ENCODE measurements around the gene LMO7.

Gene LMO7

DNA sequence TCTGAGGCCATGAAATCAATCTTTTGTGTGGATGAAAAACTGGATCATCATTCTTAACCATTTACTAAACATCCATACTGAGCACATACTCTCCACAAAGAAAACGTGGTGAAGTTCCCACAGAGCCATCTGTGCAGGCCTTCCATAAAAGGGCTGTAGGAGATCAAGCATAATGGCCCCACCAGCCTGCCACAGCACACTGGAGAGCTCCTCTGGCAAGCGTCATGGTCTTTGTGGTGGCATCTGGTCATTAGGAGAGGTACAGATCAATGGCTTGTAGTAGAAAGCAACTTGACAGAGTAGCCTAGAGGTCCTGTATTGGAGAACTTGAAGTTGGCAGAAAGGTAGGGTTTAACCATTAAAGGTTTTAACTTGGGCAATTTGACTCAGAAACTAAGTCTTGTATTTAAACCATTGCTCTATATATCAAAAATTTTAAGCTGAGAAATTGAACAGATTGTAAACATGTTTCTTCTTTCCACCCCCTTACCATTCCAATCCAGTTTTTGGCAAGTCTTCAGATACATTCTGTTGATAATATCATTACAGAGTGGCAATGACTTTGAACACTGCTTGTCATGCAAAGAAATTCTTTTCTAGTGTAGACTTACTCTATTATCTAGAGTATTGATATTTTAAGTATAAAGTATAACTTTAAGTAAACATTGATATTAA is 128.3 kb downstream of the LMO7 start:
- Histone ChIP-seq H3K36me3 (ENCODE audit: insufficient read depth, low read length) (peaks cover 9% of the 10 kb centered on the region; the same call in 1 of the 2 replicates), H2AFZ (ENCODE audit: low read length) (no peak overlapping the region), H3K4me2 (ENCODE audit: low read length) (no peak overlapping the region), H3K9me2 (ENCODE audit: low read depth, low read length) (no peaks in the 10 kb centered on the region), H3K9me3 (ENCODE audit: low read length) (no peaks in the 10 kb centered on the region), H3K4me3 (ENCODE audit: low read depth, low read length, poor library complexity, severe bottlenecking) (no peak overlapping the region), H3K4me1 (ENCODE audit: insufficient read depth, low read length, severe bottlenecking) (peaks cover 38% of the 10 kb centered on the region), H3K27me3 (ENCODE audit: insufficient read depth, low read length) (no peaks in the 10 kb centered on the region), H3K9ac (ENCODE audit: low read length) (no peak overlapping the region), H3K27ac (ENCODE audit: low read depth, low read length, poor library complexity, severe bottlenecking) (no peak overlapping the region), H4K20me1 (ENCODE audit: insufficient read depth, low read length) (no peaks in the 10 kb centered on the region), H3K79me2 (ENCODE audit: insufficient read depth, low read length) (no peaks in the 10 kb centered on the region), H3F3A (ENCODE audit: insufficient read depth, low read length) (no peaks in the 10 kb centered on the region)
- no peak for TF ChIP-seq EZH2 (IDR thresholded peaks at IDR 0.05; ENCODE audit: borderline replicate concordance, low read length)
- no peak for TF ChIP-seq CTCF (IDR thresholded peaks at IDR 0.05; ENCODE audit: low read length)

GRCh38 chr13:75764926-75765310 is 128.8 kb downstream of the LMO7 start:
- H3K36me3 ChIP-seq (ENCODE audit: insufficient read depth, low read length) = peaks cover 9% of the 10 kb centered on the region; the same call in 1 of the 2 replicates
- H3K4me3 ChIP-seq (ENCODE audit: low read depth, low read length, poor library complexity, severe bottlenecking) = no peak overlapping the region
- no peak overlapping the region for H3K9ac ChIP-seq (ENCODE audit: low read length)
- peaks cover 33% of the 10 kb centered on the region for H3K4me1 ChIP-seq (ENCODE audit: insufficient read depth, low read length, severe bottlenecking)
- H3F3A ChIP-seq (ENCODE audit: insufficient read depth, low read length) = no peaks in the 10 kb centered on the region
- no peak overlapping the region for H3K27ac ChIP-seq (ENCODE audit: low read depth, low read length, poor library complexity, severe bottlenecking)
- no peaks in the 10 kb centered on the region for H4K20me1 ChIP-seq (ENCODE audit: insufficient read depth, low read length)
- H3K27me3 ChIP-seq (ENCODE audit: insufficient read depth, low read length) = no peaks in the 10 kb centered on the region
- H3K4me2 ChIP-seq (ENCODE audit: low read length) = no peak overlapping the region
- no peak for TF ChIP-seq CTCF (IDR thresholded peaks at IDR 0.05; ENCODE audit: low read length)
- TF ChIP-seq EZH2 (IDR thresholded peaks at IDR 0.05; ENCODE audit: borderline replicate concordance, low read length) = no peak
- H2AFZ ChIP-seq (ENCODE audit: low read length) = no peak overlapping the region
- no peaks in the 10 kb centered on the region for H3K9me2 ChIP-seq (ENCODE audit: low read depth, low read length)
- no peaks in the 10 kb centered on the region for H3K9me3 ChIP-seq (ENCODE audit: low read length)
- H3K79me2 ChIP-seq (ENCODE audit: insufficient read depth, low read length) = no peaks in the 10 kb centered on the region

GRCh38 chr13:75766636-75767035 is 130.5 kb downstream of the LMO7 start:
- TF ChIP-seq EZH2 (IDR thresholded peaks at IDR 0.05; ENCODE audit: borderline replicate concordance, low read length) (no peak), CTCF (IDR thresholded peaks at IDR 0.05; ENCODE audit: low read length) (no peak)
- Histone ChIP-seq H3K9ac (ENCODE audit: low read length) (no peak overlapping the region), H3K9me2 (ENCODE audit: low read depth, low read length) (no peaks in the 10 kb centered on the region), H3F3A (ENCODE audit: insufficient read depth, low read length) (no peaks in the 10 kb centered on the region), H4K20me1 (ENCODE audit: insufficient read depth, low read length) (no peaks in the 10 kb centered on the region), H3K4me2 (ENCODE audit: low read length) (no peak overlapping the region), H3K36me3 (ENCODE audit: insufficient read depth, low read length) (peaks cover 9% of the 10 kb centered on the region; the same call in 1 of the 2 replicates), H3K4me3 (ENCODE audit: low read depth, low read length, poor library complexity, severe bottlenecking) (no peak overlapping the region), H3K79me2 (ENCODE audit: insufficient read depth, low read length) (no peaks in the 10 kb centered on the region), H3K4me1 (ENCODE audit: insufficient read depth, low read length, severe bottlenecking) (peaks cover 16% of the 10 kb centered on the region), H3K27ac (ENCODE audit: low read depth, low read length, poor library complexity, severe bottlenecking) (no peak overlapping the region), H2AFZ (ENCODE audit: low read length) (no peak overlapping the region), H3K27me3 (ENCODE audit: insufficient read depth, low read length) (no peaks in the 10 kb centered on the region), H3K9me3 (ENCODE audit: low read length) (no peaks in the 10 kb centered on the region)
